ENCODE results near the gene SLIT1.

GRCh38 chr10:97004591-97004990, 181.2 kb downstream of the SLIT1 start:
- no peak for TF ChIP-seq CTCF (conservative IDR thresholded peaks at IDR 0.05; ENCODE audit: low read length)
- TF ChIP-seq EZH2phosphoT487 (IDR thresholded peaks at IDR 0.05; ENCODE audit: borderline replicate concordance, low read depth, low read length): no peak
